GM18526 (cell line): ENCODE results near the gene MAGI2.

Source experiments
- POLR2A ChIP-seq: IDR thresholded peaks from 3 replicates; pipeline ENCODE4 v1.6.1; 2011; ENCODE audit not compliant: insufficient read length; ENCODE audit errors: extremely low read depth

MAGI2 gene

DNA sequence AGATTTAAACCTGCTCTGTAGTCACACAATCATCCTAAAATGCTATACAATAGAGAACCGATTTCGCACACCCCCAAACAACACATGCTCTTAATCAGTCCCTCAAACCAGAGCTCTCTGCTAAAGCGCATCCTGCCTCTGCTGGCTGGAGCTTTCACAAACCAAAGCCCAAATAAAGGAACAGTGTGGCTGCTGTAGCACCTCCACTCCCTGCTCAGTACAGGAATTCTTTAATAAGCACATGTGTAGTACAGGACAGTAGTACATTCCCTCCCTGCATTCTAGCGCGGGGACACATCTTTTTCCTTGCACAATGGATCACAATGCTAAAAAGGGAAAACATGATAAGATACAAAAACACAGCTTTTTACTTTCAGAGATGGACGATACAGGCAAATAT lies 684.6 kb downstream of the MAGI2 start:
- TF ChIP-seq POLR2A: no peak

- TF ChIP-seq POLR2A: no peak
Measured at GRCh38 chr7:78765943-78766729, 687.3 kb downstream of the MAGI2 start.

- no peak for TF ChIP-seq POLR2A
Measured at GRCh38 chr7:78764571-78764970, 688.9 kb downstream of the MAGI2 start.

GRCh38 chr7:78762625-78763024 lies 690.8 kb downstream of the MAGI2 start:
- TF ChIP-seq POLR2A: no peak

- TF ChIP-seq POLR2A: no peak
Measured at GRCh38 chr7:78760620-78761355, 692.7 kb downstream of the MAGI2 start.

GRCh38 chr7:78752554-78752953 lies 700.9 kb downstream of the MAGI2 start:
- no peak for TF ChIP-seq POLR2A

GRCh38 chr7:78751253-78751652 lies 702.2 kb downstream of the MAGI2 start:
- no peak for TF ChIP-seq POLR2A

- TF ChIP-seq POLR2A: no peak
Measured at GRCh38 chr7:78749052-78749746, 704.3 kb downstream of the MAGI2 start.

- no peak for TF ChIP-seq POLR2A
Measured at GRCh38 chr7:78747592-78747991, 705.9 kb downstream of the MAGI2 start.

DNA sequence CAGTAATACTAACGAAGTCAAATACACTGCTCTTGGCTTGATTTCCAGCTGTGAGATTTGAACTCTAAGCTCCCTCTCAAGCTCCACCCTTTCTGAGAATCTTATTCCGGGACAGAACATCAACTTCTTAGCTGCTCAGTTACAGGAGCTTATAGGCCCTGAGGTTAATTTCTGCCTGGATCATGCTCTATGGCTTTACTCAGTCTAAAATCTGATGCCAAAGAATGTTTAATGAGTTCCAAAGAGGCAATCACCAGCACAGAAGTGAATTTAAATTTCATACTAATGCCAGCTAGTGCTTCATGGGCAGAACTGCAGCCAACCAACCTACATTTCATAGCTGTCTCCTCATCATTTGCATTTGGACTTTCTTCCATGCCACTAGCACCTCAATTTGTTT lies 707.2 kb downstream of the MAGI2 start:
- no peak for TF ChIP-seq POLR2A

- TF ChIP-seq POLR2A: no peak
Measured at GRCh38 chr7:78742694-78743093, 710.8 kb downstream of the MAGI2 start.

DNA sequence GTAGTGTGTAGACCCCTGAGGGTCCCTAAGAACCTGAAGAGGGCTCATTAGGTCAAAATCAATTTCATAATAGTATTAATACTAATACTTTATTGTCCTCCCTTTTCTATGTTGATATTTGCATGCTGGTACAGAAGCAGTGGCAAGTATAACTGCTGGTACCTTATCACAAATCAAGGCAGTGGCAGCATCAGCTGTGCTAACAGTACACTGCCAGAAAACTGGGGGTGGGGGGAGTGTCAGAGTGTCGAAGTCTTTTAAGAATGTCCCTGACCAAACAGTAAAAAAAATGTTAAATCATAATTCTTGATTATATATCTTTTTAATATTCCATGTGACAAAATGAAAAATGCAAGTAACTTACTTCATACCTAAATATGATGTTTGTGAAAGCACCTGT lies 716.9 kb downstream of the MAGI2 start:
- TF ChIP-seq POLR2A: no peak

GRCh38 chr7:78734626-78735025 lies 718.8 kb downstream of the MAGI2 start:
- no peak for TF ChIP-seq POLR2A

DNA sequence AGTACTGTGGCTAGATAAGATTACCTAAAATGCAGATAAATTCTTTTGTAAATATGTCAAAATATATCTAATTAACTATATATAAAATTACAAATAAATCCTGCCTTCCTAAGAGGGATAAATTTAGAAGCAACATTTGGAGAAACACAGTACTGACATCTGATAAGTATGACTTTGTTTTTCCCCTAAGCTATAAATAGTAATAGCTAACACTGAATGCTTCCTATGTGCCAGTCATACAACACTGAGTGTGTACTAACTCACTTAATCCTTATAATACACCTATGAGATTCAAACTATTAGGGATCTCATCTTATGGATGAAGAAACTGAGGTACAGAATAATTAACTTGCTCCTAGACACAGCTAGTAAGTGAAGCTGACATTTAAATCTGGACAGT lies 733.4 kb downstream of the MAGI2 start:
- TF ChIP-seq POLR2A: no peak

DNA sequence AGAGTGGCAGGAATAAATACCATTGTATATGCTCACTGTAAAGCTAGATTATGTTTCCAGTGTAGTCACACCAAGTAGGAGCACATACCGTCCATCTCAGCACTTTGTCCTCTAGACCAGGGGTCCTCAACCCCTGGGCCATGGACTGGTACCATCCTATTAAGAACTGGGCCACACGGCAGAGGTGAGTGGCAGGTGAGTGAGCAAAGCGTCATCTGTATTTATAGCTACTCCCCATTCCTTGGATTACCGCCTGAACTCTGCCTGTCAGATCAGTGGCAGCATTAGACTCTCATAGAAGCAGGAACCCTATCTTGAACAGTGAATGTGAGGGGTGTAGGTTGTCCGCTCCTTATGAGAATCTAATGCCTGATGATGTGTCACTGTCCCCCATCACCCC lies 735.3 kb downstream of the MAGI2 start:
- TF ChIP-seq POLR2A: no peak

DNA sequence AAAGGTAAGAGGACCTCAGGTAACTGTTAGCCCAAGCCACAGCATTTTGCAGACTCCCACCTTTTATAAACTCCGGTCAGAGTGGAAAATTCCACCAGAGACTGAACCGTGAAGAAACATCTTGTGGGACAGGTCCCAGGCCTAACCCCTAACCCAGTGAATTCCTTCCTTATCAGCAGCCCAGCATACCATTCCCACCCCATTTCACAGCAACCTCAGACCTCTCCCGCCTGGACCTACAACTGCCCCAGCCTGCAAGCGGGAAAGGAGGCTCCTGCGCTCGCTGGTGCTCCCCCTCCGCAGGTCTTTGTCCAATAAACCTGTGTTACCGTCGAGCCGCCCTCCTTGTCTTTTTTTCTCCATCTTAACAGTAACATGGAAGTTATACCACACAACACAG lies 736.6 kb downstream of the MAGI2 start:
- TF ChIP-seq POLR2A: no peak
